ENCODE results near the gene TAF3.

GRCh38 chr10:8050556-8051108 is 232.3 kb downstream of the TAF3 start:
- TF ChIP-seq CTCF (optimal IDR thresholded peaks at IDR 0.05 in 1 of 3, IDR thresholded peaks at IDR 0.05 in 1 of 3, conservative IDR thresholded peaks at IDR 0.05 in 1 of 3; ENCODE audit: extremely low read depth in 1 of 3, insufficient read depth in 2 of 3, low read length in 3 of 3), result no peak
- TF ChIP-seq EZH2 (IDR thresholded peaks at IDR 0.05; ENCODE audit: low read length), result no peak

All from keratinocyte (primary cell).